Measurements from ENCODE around the gene CTAGE1. TPM values are rescaled to one million over a fixed set of nuclear protein-coding genes. Genes with fewer than 3 reads are reported as not detected.

Gene CTAGE1
- total and polyA plus RNA-seq, 10 of the 15 experiments (the other 5 are each of a cell fraction or from before 2014, with no cell fraction given), result 0.01 TPM; not detected in 9

GRCh38 chr18:22367303-22367702 is 50.4 kb downstream of the CTAGE1 start (continued):
- no peak for TF ChIP-seq RELB (IDR thresholded peaks at IDR 0.05; ENCODE audit: low read depth)
- TF ChIP-seq ZBED1 (IDR thresholded peaks at IDR 0.05; ENCODE audit: borderline replicate concordance), result no peak
- TF ChIP-seq CTCF (IDR thresholded peaks at IDR 0.05 in 2 of 3, conservative IDR thresholded peaks at IDR 0.05 in 1 of 3; ENCODE audit: control insufficient read depth in 2 of 3, extremely low read depth in 1 of 3, insufficient read depth in 1 of 3, low read depth in 3 of 3, low read length in 3 of 3), result no peak
- no peak for TF ChIP-seq CEBPB (IDR thresholded peaks at IDR 0.05; ENCODE audit: borderline replicate concordance in 1 of 2, low read depth in 2 of 2, low read length in 2 of 2)
- no peak for TF ChIP-seq ESRRA (IDR thresholded peaks at IDR 0.05; ENCODE audit: low read length)
- TF ChIP-seq ATF7 (IDR thresholded peaks at IDR 0.05; ENCODE audit: low read depth), result no peak
- no peak for TF ChIP-seq FOXM1 (IDR thresholded peaks at IDR 0.05; ENCODE audit: low read depth, low read length)
- TF ChIP-seq HDAC2 (IDR thresholded peaks at IDR 0.05), result no peak
- TF ChIP-seq RCOR1 (conservative IDR thresholded peaks at IDR 0.05; ENCODE audit: low read depth, low read length), result no peak
- TF ChIP-seq ZNF622 (IDR thresholded peaks at IDR 0.05), result no peak
- TF ChIP-seq MYB (IDR thresholded peaks at IDR 0.05; ENCODE audit: borderline replicate concordance, low read depth, low read length), result no peak

Data from GM12878 (cell line).